Neutrophil (primary cell): ENCODE measurements around the gene ANKS1B.

Source experiments
- H3K27ac ChIP-seq: fragments of 200-600 bp; sonication (generic); 2 replicates; pipeline ENCODE4 v1.5.1; 2016; ENCODE audit warnings: mild to moderate bottlenecking, moderate library complexity
- H3K27me3 ChIP-seq: fragments of 200-600 bp; sonication (generic); 2 replicates; pipeline ENCODE4 v1.6.0; 2016; ENCODE audit warnings: mild to moderate bottlenecking
- H3K36me3 ChIP-seq: fragments of 200-600 bp; sonication (generic); 2 replicates; pipeline ENCODE4 v1.5.1; 2017
- H3K4me1 ChIP-seq, 2 experiments: fragments of 200-600 bp in 1 of 2; sonication (generic) in 1 of 2; 1 replicate in 1 of 2; 2 replicates in 1 of 2; pipeline versions ENCODE4 v1.5.1 to v1.6.1; 2013 to 2016; ENCODE audit warnings: low read depth in 1 of 2, low read length in 1 of 2, mild to moderate bottlenecking in 1 of 2, moderate library complexity in 1 of 2; ENCODE audit not compliant: control insufficient read depth in 1 of 2, insufficient read depth in 1 of 2
- H3K4me3 ChIP-seq, 2 experiments: fragments of 200-600 bp in 1 of 2; sonication (generic) in 1 of 2; 1 replicate in 1 of 2; 2 replicates in 1 of 2; pipeline ENCODE4 v1.5.1; 2013 to 2016; ENCODE audit warnings: low read depth in 1 of 2, low read length in 1 of 2, mild to moderate bottlenecking in 1 of 2, moderate library complexity in 1 of 2
- H3K9me3 ChIP-seq: fragments of 200-600 bp; sonication (generic); 2 replicates; pipeline ENCODE4 v1.5.1; 2016
- TF ChIP-seq, protein P1 (sequence below): fragments of 200-600 bp; sonication (generic); IDR thresholded peaks from 2 replicates; pipeline ENCODE4 v1.5.1; 2016; ENCODE audit warnings: antibody characterized with exemption

The ANKS1B gene

DNA sequence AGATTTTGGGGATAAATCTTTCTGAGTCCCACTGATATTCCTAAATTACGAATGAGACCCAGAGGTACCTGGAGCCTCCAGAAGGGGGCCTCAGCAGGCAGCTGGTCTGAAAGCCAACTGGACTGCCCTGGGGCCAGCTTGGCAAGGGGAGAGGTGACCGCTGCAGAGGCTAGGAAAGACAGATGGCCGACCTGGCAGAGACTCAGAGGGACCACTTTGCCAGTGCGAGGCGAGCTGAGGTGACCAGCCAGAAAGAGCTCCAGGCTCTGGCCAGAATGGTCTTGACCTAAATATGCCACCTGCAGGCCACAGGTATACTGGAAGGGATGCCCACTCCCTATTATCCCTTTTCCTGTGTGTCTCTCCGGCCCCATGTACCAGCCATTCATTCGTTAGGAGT lies 594.0 kb downstream of the ANKS1B start:
- H3K27me3 ChIP-seq: no peaks in the 10 kb centered on the region
- H3K27ac ChIP-seq: no peak overlapping the region
- TF ChIP-seq, protein P1, sequence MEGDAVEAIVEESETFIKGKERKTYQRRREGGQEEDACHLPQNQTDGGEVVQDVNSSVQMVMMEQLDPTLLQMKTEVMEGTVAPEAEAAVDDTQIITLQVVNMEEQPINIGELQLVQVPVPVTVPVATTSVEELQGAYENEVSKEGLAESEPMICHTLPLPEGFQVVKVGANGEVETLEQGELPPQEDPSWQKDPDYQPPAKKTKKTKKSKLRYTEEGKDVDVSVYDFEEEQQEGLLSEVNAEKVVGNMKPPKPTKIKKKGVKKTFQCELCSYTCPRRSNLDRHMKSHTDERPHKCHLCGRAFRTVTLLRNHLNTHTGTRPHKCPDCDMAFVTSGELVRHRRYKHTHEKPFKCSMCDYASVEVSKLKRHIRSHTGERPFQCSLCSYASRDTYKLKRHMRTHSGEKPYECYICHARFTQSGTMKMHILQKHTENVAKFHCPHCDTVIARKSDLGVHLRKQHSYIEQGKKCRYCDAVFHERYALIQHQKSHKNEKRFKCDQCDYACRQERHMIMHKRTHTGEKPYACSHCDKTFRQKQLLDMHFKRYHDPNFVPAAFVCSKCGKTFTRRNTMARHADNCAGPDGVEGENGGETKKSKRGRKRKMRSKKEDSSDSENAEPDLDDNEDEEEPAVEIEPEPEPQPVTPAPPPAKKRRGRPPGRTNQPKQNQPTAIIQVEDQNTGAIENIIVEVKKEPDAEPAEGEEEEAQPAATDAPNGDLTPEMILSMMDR: no peak
- no peaks in the 10 kb centered on the region for H3K9me3 ChIP-seq
- no peaks in the 10 kb centered on the region for H3K36me3 ChIP-seq
- no peak overlapping the region for H3K4me3 ChIP-seq
- H3K4me1 ChIP-seq: no peaks in the 10 kb centered on the region

DNA sequence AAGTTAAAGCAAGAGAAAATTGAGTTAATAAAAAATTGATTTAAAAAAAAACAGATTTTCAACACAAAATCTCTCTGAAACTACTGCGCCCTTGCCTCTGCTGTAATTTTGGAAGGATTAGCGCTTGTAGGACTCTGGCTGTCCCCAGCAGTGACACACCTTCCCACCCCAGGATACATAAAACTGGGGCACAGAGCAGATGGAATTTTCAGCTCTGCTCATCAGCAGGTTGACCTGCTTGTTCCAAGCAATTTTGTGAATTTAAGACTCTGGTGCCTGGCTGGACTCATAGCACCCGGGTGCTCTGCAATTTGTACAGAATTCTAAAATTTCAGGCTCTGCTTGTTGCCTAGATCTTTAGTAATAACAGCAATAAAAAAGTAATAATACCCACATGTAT lies 595.0 kb downstream of the ANKS1B start:
- H3K9me3 ChIP-seq: no peaks in the 10 kb centered on the region
- no peaks in the 10 kb centered on the region for H3K4me1 ChIP-seq
- H3K27me3 ChIP-seq: no peaks in the 10 kb centered on the region
- H3K36me3 ChIP-seq: no peaks in the 10 kb centered on the region
- H3K4me3 ChIP-seq: no peak overlapping the region
- TF ChIP-seq, protein P1: no peak
- H3K27ac ChIP-seq: no peak overlapping the region

DNA sequence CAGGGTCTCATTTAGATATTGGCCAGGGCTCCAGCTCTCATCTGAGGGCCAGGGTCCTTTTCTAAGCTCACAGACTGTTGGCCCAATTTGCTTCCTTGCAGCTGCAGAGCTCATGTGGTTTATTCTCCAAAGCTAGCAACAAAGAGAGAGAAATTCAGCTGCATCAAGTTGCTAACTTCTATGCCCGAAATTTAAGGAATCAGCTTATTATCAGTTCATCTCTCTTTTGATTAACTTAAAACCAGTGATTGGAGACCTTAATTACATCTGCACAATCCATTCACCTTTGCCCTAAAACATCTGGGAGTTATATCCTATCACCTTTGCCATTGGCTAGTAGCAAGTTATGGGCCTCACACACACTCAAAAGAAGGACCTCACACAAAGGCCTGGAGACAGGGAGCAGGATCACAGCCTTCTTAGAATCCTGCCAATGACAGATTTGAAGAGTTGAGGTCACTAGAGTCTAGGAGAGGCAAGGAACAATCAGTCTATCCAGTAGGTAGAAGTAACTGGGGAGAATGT lies 596.0 kb downstream of the ANKS1B start:
- H3K27me3 ChIP-seq: no peaks in the 10 kb centered on the region
- TF ChIP-seq, protein P1: no peak
- H3K4me3 ChIP-seq: no peak overlapping the region

DNA sequence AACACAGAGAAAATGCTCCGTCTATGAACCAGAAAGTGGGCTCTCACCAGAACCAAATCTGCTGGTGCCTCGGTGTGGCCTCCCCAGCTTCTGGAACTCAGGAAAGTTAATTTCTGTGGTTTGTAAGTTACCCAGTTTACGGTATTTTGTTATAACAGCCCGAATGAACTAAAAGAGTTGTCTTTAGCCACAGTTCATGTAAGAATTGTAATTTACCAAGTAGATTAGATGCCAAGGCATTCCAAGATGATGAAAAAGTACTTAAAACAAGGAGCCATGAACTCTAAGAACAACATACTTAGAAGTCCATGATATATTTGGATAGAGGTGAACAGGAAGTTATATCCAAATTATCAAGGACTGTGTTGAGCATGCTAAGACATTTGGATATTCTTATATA lies 597.1 kb downstream of the ANKS1B start:
- TF ChIP-seq, protein P1: no peak
- no peaks in the 10 kb centered on the region for H3K36me3 ChIP-seq
- H3K27me3 ChIP-seq: no peaks in the 10 kb centered on the region
- no peaks in the 10 kb centered on the region for H3K9me3 ChIP-seq
- no peak overlapping the region for H3K4me3 ChIP-seq
- no peaks in the 10 kb centered on the region for H3K4me1 ChIP-seq
- H3K27ac ChIP-seq: no peak overlapping the region

More for the DNA sequence above, 596.0 kb downstream of the ANKS1B start:
- Histone ChIP-seq H3K36me3 (no peaks in the 10 kb centered on the region), H3K4me1 (no peaks in the 10 kb centered on the region), H3K9me3 (no peaks in the 10 kb centered on the region), H3K27ac (no peak overlapping the region)

GRCh38 chr12:99386907-99387306 lies 597.8 kb downstream of the ANKS1B start:
- Histone ChIP-seq H3K27ac (no peak overlapping the region), H3K9me3 (no peaks in the 10 kb centered on the region), H3K4me1 (no peaks in the 10 kb centered on the region), H3K36me3 (no peaks in the 10 kb centered on the region), H3K4me3 (no peak overlapping the region), H3K27me3 (no peaks in the 10 kb centered on the region)
- TF ChIP-seq, protein P1: no peak

DNA sequence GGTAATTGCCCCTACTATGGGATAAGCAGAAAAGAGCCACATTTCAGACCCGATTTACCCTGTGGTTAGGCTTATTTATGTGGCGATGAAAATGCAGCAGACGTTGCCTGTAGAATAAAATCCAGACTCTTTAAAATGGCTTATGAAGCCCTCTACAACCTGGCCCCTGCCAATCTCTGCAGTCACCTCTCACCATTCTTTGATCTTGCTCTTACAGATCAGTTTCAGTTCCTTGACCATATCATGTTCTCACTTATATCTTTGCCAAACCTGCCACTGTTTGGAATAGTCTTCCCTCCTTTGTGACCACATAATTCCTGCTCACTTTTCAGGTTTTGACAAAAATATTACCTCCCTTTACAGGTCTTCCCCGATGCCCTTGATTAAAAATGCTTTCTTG lies 601.5 kb downstream of the ANKS1B start:
- TF ChIP-seq, protein P1: no peak
- H3K9me3 ChIP-seq: no peaks in the 10 kb centered on the region

More for the DNA sequence above, 601.5 kb downstream of the ANKS1B start:
- no peak overlapping the region for H3K4me3 ChIP-seq
- H3K36me3 ChIP-seq: no peaks in the 10 kb centered on the region
- H3K27me3 ChIP-seq: no peaks in the 10 kb centered on the region
- H3K4me1 ChIP-seq: no peaks in the 10 kb centered on the region
- no peak overlapping the region for H3K27ac ChIP-seq
